ENCODE results near the gene SOX5.
"Not testable (repeated sequence)": the region's sequence is repeated elsewhere in the genome, so short reads cannot be mapped to it uniquely, and the experiment has no call there.

Gene SOX5

DNA sequence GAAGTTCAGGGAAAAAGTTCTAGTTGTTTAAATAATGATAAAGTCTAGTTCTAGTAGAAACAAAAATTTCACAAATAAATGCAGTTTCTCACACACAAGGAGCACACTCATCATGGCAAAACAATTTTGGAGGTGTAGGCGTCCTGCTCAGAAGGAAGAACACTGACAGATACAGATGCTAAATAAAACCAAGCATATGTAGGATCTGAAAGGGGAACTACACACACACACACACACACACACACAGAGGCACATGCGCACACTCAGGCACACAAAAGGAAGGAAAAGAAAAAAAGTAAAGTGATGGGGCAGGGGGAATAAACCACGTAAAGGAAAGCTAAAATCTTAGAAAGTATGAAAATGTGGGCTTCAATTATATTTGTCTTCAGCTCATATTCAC is 117.7 kb downstream of the SOX5 start:
- no peak for DNase-seq (ENCODE audit: low read depth)

DNA sequence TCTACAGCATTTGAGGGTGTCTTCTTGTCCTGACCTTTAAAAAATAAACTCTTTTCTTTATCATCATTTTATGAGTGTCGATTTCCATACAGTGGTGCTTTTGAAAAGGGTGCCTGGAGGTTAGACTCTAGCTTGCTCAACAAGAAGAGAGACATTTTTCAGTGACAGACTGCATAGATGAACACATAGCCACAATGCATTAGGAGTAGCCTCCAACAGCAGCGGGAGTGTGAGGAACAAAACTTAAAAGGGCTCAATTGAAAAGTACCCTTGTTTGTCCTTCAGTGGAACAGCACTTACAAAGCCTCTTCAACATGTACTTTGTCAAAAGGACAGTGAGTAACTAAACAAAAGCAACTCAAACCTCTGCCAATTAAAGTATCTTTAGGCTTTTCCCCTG is 119.3 kb downstream of the SOX5 start:
- no peak for DNase-seq (ENCODE audit: low read depth)

DNA sequence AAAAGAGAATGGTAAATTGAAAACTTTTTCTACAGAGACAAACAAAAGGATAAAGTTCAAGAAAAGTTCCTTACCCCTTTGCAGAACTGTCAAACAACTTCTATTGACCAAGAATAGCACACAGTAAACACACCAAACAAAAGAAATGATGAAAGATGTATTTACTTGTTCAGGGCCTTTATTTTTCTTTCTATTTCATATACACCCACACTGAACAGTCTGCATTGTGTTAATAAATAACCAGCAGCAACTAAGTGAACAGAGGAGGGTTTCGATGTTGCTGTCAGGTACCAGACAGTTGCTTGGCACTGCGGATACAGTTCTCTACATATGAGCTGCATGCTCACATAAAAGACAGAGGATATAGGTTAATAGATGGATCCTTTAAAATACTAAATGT is 122.1 kb downstream of the SOX5 start:
- no peak for DNase-seq (ENCODE audit: low read depth)

DNA sequence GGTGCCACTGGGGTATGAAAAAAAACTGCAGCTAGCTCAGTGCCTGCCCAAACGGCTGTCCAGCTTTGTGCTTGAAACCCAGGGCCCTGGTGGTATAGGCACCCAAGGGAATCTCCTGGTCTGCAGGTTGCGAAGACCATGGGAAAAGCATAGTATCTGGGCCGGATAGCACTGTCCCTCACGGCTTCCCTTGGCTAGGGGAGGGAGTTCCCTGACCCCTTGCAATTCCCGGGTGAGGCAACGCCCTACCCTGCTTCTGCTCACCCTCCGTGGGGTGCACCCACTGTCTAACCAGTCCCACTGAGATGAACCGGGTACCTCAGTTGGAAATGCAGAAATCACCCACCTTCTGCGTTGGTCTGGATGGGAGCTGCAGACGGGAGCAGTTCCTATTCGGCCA is 124.3 kb downstream of the SOX5 start:
- DNase-seq (ENCODE audit: low read depth), result not testable (repeated sequence)

DNA sequence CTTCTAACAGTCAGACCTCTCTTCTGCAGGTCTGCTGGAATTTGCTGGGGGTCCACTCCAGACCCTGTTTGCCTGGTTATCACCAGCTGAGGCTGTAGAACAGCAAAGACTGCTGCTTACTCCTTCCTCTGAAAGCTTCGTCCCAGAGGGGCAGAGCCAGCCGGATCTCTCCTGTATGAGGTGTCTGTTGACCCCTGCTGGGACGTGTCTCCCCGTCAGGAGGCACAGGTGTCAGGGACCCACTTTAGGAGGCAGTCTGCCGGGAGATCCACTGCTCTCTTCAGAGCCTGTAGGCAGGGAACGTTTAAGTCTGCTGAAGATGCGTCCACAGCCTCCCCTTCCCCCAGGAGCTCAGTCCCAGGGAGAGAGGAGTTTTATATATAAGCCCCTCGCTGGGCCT is 125.1 kb downstream of the SOX5 start:
- DNase-seq (ENCODE audit: low read depth), result no peak

DNA sequence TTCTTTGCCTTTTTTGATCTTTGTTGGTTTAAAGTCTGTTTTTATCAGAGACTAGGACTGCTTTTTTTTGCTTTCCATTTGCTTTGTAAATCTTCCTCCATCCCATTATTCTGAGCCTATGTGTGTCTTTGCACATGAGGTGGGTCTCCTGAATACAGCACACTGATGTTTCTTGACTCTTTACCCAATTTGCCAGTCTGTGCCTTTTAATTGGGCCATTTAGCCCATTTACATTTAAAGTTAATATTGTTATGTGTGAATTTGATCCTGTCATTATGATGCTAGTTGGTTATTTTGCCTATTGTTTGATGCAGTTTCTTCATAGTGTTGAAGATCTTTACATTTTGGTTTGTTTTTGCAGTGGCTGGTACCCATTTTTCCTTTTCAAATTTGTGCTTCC is 126.6 kb downstream of the SOX5 start:
- not testable (repeated sequence) for DNase-seq (ENCODE audit: low read depth)

DNA sequence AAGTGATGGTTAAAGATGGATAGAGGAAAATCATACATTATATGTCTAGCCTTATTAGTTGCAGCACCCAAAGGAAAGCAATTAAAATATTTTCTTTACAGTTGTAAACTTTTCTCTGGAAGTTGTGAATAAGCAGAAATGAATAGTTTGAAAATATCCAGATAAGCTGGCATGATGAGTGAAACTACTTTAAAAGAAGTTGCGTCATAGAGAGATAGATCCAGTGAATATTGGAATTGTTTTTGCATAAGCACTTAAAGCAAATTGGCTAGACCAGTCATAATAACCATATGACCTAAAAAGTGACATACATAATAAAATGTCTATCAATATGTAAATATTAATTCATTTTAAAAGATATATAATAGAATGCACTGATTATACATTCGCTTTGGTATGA is 132.1 kb downstream of the SOX5 start:
- DNase-seq (ENCODE audit: low read depth), result no peak

DNA sequence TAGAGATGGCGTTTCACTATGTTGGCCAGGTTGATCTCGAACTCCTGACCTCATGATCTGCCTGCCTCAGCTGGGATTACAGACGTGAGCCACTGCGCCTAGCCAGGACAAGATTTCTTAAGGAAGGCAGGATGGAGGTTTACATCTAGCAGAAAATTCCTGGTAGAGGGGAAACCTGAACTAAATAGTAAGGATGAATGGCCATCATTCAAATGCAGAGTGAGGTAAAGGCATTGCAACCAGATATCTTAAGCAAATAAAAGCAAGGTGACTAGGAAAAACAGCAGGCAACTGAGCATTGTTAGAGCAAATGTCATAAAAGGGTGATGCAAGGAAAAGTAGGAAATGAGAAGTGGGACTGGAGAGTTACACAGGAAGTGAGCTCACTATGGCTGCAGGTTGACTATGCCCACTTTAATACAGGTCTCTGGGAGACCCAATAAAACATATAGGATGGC is 133.0 kb downstream of the SOX5 start:
- no peak for DNase-seq (ENCODE audit: low read depth)

DNA sequence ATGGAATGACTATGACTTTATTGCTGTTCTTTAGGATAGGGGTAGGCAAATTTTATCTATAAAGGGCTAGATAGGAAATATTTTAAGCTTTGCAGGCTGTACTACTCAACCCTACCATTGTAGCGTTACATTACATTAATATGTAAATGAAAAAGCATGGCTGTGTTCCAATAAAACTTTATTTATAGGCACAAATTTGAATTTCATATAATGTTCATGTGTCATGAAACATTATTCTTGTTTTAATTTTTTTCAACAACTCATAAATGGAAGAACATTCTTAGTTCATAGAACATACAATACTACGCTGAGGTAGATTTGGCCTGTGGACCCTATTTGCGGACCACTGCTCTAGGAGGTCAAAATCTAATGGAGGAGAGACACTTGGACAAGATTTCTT is 133.7 kb downstream of the SOX5 start:
- DNase-seq (ENCODE audit: low read depth), result no peak

DNA sequence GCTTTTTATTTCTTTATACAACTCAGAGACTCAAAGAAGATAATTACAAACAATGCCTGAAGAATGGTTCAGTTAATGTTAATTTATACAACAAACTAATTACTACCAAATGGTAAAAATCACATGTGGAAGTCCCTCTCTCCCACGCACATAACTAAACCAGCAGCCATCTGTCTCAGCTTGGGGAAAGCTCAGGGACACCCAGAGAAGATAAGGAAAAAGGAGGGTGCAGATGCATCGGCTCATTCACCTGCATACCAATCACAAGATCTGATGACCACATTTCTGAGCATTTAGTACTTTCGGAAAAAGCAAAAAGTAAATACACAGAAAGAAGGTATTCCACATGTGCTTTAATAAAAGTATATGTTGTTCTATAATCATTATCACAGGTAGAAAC is 136.3 kb downstream of the SOX5 start:
- DNase-seq (ENCODE audit: low read depth), result no peak

DNA sequence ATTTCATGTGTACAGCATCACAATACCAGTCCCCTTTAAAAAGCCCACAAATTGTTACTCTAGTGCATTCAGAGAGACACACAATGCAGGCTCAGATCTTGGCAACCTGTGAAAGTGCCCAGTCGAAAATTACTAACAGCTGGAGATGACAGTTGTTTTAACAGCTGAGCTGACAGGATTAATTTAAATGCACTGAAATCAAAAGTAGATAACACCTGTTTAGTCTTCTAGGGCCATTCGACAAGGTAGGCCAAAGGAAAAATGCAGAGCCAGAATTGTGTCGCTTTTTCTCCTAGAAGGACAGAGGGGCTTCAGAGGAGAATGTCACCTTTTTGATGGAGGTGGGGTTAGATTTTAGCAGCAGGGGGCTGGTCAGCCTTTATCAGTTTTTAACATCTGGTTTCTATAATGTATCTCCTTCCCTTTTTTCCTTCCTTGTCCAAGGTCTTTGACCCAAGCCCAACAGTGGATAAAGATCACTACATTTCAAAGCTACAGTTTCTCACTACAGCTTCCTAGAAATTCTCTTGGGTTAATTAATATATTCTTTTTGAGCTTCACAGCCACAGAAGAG is 139.1 kb downstream of the SOX5 start:
- no peak for DNase-seq (ENCODE audit: low read depth)

DNA sequence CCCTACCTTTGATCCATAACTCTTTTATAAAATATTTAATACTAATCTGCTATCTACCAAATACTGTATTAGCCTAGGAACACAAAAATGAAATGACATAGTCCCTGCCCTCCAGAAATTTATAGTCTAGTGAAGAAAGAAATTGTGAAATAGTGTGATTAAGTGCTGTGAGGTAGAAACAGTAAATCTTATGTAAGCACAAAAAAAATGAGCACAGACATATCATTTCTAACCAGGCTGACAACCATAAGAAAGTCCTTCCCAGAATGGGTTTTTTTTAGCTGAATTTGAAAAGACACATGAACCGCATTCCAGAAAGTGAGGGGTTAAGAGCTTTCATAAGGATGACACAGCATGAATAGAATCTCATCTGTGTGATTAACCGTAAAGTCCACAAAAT is 145.9 kb downstream of the SOX5 start:
- DNase-seq (ENCODE audit: low read depth), result no peak

DNA sequence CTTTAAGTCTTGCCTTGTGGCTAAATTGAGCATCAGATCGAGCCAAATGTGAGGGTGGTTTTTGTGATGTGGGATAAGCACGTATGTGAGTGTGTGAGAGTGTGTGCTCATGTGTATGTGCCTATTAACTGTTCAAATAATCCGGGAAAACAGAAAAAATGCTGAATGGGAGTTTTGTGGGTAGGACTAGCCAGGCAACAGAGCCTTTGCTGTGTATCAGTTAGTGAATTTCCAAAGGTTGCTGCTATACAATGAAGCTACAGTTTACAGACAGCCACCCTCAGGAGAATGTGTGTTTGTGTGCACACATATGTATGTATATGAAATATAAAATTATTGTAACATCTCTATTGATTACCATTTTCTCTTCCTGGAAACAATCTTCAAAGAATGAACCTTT is 154.0 kb downstream of the SOX5 start:
- DNase-seq (ENCODE audit: low read depth), result no peak

DNA sequence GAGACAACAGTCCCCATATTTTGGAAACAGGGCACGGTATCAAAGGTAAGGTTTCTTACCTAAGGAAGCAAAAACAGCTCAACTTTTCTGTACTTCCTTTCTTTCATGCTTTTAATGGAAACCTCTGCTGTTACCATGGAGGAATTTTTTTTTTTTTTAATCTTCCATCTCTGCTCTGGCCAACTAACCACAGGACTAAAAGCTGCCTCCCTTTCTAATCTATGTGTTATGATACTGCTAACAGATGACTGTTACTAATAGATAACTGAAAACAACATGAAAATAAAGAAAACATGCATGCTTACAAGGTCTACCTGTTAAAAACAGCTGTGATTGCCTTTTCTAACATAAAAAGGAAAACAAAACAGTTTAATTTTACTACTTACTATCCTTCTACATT is 168.4 kb downstream of the SOX5 start:
- DNase-seq (ENCODE audit: low read depth), result no peak

DNA sequence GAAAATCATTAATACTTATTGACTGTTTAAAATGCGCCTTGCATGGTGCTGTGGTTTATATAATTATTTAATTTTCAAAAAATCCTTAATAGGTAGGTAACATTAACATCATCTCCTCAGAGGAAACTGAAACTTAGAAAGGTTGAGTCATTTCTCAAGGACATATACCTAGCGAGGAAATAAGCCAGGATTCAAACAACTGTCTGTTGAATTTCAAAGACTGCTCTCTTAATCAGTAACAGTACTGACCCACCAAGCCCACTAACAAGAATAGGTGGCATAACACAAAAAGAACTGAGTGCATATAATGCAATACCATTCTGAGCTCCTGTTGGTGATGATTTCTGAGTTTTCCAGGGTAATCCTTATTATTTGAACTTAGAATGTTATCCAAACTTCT is 174.3 kb downstream of the SOX5 start:
- DNase-seq (ENCODE audit: low read depth), result no peak

DNA sequence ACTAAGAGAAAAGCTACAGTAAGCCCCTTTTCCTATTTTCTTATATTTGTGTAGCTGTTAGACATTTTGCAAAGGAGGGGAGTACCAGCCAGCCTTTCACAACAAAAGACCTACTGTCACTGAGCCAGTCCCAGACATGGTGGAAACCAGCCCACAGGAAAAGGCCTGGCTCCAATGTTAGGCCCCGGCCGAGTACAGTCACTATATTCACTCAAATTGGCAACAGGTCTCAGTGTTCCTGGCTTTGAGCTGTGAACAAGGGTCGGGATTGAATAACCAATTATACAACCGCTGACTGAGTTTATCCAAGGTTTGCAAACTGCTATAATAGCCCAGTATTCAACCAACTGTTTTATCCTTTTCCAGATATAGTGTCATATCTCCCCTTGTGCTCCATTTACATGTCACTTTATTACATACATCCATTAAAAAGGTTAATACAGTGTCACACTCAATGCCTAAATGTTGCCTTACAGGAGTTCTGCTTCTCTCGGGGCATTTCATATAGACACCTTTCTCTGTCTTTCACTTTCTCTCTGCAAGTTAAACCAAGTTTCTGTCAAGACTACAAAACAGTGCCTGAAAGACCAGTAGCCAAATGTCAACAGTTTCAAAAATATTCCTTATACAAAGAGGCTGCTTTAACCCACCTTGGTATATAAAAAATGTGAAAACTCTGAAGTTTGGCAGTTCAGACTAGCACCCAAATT is 178.1 kb downstream of the SOX5 start:
- DNase-seq (ENCODE audit: low read depth), result no peak

DNA sequence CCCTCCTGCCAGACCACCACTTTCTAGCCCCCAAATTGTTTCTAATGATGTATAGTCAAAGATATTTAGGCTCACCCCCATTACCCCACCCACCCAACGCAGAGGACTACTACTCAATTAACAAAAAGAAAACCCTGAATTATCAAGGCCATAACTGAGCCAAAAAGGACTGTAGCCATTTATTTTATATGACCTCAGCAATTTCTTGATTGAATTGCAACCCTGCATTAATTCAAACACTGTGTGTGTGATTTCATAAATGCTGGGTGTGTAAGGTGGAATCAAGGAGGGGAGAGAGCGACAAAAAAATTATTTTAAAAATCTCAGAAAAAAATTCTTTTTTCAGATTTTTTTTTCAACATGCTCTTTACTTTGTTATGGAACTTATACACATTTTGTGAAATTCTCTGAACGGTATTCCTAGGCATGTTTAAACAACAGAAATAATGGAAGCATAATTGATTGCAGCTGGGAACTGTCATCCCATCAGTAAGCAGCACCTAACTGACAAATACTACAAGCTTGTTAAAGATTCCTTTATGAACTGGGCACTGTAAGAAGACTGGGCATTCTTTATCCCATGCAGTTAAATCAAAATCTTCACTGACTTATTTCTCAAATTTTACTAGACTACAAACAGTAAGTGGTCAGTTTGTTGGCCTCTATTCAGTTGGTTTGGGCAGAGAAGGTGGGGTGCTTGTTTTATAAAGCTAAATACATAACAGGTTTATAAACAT is 179.1 kb downstream of the SOX5 start:
- no peak for DNase-seq (ENCODE audit: low read depth)

DNA sequence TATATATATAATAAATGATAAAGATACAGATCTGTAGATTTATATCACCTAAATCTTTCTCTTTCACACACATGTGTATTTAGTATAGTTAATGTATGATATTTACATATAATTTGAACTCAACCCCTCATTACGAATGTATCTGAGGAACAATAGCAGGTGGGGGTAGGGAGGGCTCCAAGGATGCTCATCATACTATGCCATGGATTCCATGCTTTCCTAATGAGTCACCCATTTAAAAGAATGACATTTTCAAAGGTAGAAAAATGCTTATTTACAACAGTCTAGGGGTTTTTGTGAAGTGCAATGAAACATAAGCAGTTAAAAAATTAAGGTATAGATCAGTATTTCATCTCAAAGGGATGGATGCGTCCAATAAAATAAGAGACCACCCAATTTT is 181.6 kb downstream of the SOX5 start:
- no peak for DNase-seq (ENCODE audit: low read depth)

DNA sequence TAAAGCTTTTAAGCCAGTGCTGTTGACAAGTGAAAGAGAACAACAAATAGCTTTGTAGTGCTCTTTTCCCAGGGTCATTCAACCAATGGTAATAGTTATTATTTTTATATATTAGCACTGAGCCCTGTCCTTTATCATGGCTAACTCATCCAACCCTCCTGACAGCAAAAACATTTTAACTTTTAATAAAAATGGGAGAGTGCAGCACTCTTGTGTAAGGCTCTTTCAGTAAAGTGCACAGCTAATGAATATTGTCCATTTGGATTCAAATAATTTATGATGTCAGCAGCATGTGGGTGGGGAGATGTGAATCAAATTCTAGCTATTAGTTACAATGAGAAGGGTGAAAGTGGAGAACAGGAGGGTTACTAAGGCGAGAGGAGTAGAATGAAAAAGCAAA is 185.7 kb downstream of the SOX5 start:
- DNase-seq (ENCODE audit: low read depth), result no peak

DNA sequence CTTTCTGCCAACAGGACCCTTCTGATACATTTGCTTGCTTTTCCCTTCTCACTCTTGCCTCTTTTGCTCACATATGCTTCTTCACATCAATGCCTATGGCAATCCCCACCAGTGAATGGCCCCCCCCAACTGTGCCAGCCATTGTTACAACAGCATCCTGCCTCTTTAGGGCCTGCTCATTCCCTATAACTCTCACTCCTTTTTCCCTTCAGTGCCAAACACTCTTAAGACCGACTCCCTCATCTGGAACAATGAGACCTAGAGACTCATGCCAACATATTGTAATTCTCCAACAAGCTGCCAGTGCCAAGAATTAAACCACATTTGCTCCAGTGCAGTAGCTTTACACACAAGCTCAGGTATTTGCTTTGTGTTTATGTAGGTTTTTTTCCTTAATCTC is 189.0 kb downstream of the SOX5 start:
- no peak for DNase-seq (ENCODE audit: low read depth)

DNA sequence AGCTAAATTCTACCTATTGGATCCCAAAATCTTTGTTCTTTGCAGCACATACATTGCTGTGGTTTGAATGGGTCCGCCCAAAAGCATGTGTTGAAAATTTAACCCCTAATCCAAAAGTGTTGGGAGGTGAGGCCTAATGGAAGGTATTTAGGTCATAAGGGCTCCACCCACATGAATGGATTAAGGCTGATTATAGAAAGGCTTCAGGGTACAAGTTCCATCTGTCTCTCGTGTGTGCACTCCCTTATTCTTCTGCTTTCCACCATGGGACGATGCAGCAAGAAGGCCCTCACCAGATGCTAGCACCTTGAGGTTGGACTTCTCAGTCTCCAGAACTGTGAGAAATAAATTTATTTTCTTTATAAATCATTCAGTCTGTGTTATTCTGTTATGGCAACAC is 190.9 kb downstream of the SOX5 start:
- DNase-seq (ENCODE audit: low read depth), result no peak

DNA sequence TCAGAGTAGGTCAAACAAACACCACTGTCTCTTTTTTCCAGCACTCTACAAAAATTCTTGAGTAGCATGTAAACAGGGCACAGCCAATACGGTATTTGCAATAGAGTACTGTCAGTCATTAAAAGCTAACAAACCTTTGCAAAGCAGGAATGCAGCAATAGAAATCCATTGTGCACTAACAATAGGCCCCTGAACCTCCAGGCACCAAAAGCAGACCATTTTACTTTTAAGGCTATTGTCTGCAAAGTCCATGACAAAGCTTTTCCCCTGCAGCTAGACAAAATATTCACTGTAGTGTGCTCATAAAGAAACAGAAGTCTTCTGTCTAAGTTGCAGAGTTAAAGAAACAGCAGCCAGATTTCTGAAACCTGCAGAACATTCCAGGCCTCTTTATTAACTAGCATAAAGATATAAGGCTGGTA is 191.9 kb downstream of the SOX5 start:
- DNase-seq (ENCODE audit: low read depth), result no peak

DNA sequence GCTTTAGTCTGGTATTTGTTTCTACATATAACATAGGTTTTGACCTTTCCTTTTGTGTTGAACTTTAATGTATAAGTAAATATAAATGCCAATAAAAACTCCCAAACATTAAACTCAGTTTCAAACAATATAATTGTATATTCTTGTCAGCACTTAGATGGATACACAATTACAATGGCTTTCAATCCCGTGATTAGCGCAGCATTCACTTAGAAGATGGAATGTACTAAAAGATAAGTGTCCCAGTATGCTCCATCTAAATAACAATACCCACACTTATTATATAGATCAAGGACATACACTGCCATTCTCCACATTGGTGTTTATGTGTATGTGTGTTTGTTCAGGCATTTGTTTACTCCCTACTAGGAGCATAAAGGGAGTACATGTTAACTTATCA is 193.1 kb downstream of the SOX5 start:
- no peak for DNase-seq (ENCODE audit: low read depth)

Measured in stimulated activated CD8-positive, alpha-beta memory T cell treated with anti-CD3 and anti-CD28 coated beads, Interleukin-12 subunit alpha, Interleukin-12 subunit beta, amount 100 ng/mL, for 1 hour (primary cell).